Adrenal gland (tissue), 5 donors: ENCODE data around the gene CNPY2.

ENCODE experiments used
- CTCF ChIP-seq, 6 experiments: fragments of 450-650 bp in 4 of 6; fragments of 200-600 bp in 2 of 6; sonication (generic) in 1 of 6; IDR thresholded peaks; 1 replicate in 5 of 6; 2 replicates in 1 of 6; pipeline versions ENCODE4 v1.5.1 to v1.8.0; 2016 to 2021; ENCODE audit warnings: antibody characterized with exemption in 6 of 6, mild to moderate bottlenecking in 2 of 6, moderate library complexity in 1 of 6
- POLR2A ChIP-seq, 2 donors: fragments of 450-650 bp; IDR thresholded peaks; one replicate each; pipeline ENCODE4 v1.6.1; 2017; ENCODE audit warnings: antibody characterized with exemption in 2 of 2, mild to moderate bottlenecking in 2 of 2, moderate library complexity in 1 of 2
- donor health status: DM: no; HTN: no; CAD: no.

GRCh38 chr12:56339158-56339422, 23.3 kb upstream of the CNPY2 start:
- TF ChIP-seq POLR2A (IDR thresholded peaks at IDR 0.05) (no peak), CTCF (IDR thresholded peaks at IDR 0.05) (no peak)
